SU-DHL-6 (cell line): ENCODE measurements around the gene RXRG.

Source experiments
- EZH2phosphoT487 ChIP-seq: fragments of 200-600 bp; sonication (generic), shearing (Covaris generic); conservative IDR thresholded peaks from 2 replicates; pipeline ENCODE4 v1.6.1; 2018; ENCODE audit warnings: mild to moderate bottlenecking, antibody characterized with exemption, low read length, moderate library complexity, mixed read lengths
- TF ChIP-seq, protein P1 (sequence below): fragments of 200-600 bp; sonication (generic); IDR thresholded peaks from one replicate; pipeline ENCODE4 v1.5.1; 2017; ENCODE audit warnings: antibody characterized with exemption, mild to moderate bottlenecking, low read length, moderate library complexity; ENCODE audit not compliant: insufficient read depth, poor library complexity, severe bottlenecking

DNA sequence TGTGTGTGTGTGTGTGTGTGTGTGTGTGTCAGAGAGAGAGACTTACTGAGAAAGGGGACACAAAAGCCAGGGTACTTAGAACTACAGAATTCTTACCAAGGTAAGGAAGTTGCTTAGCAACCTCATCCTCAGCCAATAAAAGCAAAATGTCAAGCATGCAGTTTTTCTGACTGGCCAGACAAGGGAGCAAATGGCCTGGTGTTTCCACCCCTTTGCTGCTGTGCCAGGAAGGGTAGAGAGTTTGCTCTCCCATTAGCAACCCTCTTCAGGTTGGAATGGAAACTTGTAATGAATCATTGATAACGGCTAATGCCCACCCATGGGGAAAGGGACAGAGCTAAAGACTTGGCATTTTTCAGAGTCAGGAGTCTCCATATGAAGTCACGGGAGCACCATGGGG, 10.6 kb downstream of the RXRG start:
- TF ChIP-seq, protein P1, sequence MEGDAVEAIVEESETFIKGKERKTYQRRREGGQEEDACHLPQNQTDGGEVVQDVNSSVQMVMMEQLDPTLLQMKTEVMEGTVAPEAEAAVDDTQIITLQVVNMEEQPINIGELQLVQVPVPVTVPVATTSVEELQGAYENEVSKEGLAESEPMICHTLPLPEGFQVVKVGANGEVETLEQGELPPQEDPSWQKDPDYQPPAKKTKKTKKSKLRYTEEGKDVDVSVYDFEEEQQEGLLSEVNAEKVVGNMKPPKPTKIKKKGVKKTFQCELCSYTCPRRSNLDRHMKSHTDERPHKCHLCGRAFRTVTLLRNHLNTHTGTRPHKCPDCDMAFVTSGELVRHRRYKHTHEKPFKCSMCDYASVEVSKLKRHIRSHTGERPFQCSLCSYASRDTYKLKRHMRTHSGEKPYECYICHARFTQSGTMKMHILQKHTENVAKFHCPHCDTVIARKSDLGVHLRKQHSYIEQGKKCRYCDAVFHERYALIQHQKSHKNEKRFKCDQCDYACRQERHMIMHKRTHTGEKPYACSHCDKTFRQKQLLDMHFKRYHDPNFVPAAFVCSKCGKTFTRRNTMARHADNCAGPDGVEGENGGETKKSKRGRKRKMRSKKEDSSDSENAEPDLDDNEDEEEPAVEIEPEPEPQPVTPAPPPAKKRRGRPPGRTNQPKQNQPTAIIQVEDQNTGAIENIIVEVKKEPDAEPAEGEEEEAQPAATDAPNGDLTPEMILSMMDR, result no peak
- no peak for TF ChIP-seq EZH2phosphoT487
